Stimulated activated CD8-positive, alpha-beta memory T cell treated with anti-CD3 and anti-CD28 coated beads, Interleukin-15, amount 100 ng/mL, for 1 hour (primary cell): ENCODE results near the gene BICD2.

ENCODE experiments used
- DNase-seq: peaks from one replicate; pipeline ENCODE4 v3.0.0-alpha.2; 2020; ENCODE audit warnings: low read depth

The BICD2 gene

GRCh38 chr9:92668746-92669526, 95.7 kb downstream of the BICD2 start:
- DNase-seq: no peak

- DNase-seq: no peak
Observed at GRCh38 chr9:92666912-92667532, 97.6 kb downstream of the BICD2 start.

- DNase-seq: no peak
Observed at GRCh38 chr9:92666236-92666635, 98.4 kb downstream of the BICD2 start.

- no peak for DNase-seq
Observed at GRCh38 chr9:92665836-92666235, 98.8 kb downstream of the BICD2 start.

GRCh38 chr9:92664394-92665152, 100.1 kb downstream of the BICD2 start:
- DNase-seq: no peak

DNA sequence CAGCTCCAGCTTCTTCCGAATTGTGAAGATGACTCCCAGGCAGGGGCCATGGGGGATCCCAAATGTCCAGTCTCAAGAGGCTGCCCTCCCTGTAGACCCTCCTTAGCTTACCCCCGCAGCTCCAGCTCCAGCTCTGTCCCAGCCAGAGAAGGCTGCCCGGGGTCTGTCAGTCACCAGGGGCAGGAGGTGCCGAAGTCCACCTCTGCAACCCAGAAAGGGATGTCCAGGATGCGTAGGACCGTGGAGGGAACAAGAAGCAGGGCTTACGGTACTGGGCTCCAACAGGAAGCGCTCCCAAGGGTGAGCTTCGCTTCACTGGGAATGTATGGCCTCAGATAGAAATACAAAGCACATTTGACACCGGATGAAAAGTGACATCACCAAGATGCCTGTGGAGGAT, 100.7 kb downstream of the BICD2 start:
- no peak for DNase-seq

GRCh38 chr9:92663126-92663525, 101.5 kb downstream of the BICD2 start:
- DNase-seq: no peak

- no peak for DNase-seq
Observed at GRCh38 chr9:92661743-92662142, 102.9 kb downstream of the BICD2 start.
